ENCODE results near the gene PTPRG.

Gene PTPRG

GRCh38 chr3:61841988-61842387, 280.6 kb downstream of the PTPRG start:
- H3K27ac ChIP-seq, result no peak overlapping the region
- TF ChIP-seq ZFX (IDR thresholded peaks at IDR 0.05) (no peak), CTCF (conservative IDR thresholded peaks at IDR 0.05) (no peak)

DNA sequence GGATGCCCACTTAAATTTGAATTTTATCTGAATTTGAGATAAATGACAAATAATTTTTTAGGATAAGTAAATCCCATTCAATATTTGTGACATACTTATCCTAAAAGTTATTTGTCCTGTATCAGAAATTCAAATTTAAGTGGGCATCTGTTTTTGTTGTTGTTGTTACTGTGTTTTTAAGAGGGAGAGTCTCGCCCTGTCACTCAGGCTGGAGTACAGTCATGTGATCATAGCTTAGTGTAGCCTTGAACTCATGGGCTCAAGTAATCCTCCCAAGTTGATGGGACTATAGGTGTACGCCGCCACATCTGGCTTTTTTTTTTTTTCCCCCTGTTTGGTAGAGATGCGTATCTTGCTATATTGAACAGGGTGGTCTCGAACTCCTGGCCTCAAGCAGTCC, 283.0 kb downstream of the PTPRG start:
- no peak for TF ChIP-seq CTCF (conservative IDR thresholded peaks at IDR 0.05)
- no peak for TF ChIP-seq ZFX (IDR thresholded peaks at IDR 0.05)

GRCh38 chr3:61846488-61846887, 285.1 kb downstream of the PTPRG start:
- TF ChIP-seq CTCF (conservative IDR thresholded peaks at IDR 0.05), result no peak
- no peak for TF ChIP-seq ZFX (IDR thresholded peaks at IDR 0.05)
- no peak overlapping the region for H3K27ac ChIP-seq

More for the DNA sequence above, 283.0 kb downstream of the PTPRG start:
- H3K27ac ChIP-seq, result no peak overlapping the region

DNA sequence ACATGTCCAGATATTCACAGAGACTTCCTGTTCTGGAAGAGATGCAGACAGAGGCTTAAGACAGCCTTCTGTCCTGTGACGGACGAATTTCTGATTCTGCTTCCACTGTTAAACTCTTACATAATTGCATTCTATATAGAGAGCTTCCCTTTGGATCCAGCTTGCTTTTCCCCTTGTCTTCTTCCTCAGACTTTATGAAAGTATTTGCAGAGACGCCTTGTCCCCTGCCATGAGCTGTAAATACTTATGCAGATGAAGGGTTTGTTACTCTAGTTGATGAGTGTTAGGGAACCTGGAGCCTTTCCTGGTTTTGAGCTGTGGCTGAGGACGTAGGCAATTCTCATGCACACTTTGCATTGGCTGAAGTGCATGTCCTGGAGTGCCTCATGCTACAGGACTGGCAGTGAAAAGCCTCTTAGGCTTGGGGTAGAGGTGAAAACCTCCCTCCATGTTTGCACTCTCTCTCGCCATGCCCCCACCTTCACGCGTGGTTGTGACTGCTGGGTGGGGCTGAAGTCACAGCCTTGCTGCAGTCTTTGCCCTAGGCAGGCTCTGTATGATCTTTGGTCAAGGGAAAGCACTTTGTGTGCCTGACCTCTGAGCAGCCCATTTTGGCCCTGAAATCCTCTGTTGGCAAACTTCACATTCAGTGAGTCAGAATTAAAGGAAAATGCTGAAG, 286.6 kb downstream of the PTPRG start:
- TF ChIP-seq CTCF (conservative IDR thresholded peaks at IDR 0.05) (no peak), ZFX (IDR thresholded peaks at IDR 0.05) (no peak)
- H3K27ac ChIP-seq, result no peak overlapping the region

- TF ChIP-seq CTCF (conservative IDR thresholded peaks at IDR 0.05) (no peak), ZFX (IDR thresholded peaks at IDR 0.05) (no peak)
- no peak overlapping the region for H3K27ac ChIP-seq
Observed at GRCh38 chr3:61848885-61849284, 287.5 kb downstream of the PTPRG start.

DNA sequence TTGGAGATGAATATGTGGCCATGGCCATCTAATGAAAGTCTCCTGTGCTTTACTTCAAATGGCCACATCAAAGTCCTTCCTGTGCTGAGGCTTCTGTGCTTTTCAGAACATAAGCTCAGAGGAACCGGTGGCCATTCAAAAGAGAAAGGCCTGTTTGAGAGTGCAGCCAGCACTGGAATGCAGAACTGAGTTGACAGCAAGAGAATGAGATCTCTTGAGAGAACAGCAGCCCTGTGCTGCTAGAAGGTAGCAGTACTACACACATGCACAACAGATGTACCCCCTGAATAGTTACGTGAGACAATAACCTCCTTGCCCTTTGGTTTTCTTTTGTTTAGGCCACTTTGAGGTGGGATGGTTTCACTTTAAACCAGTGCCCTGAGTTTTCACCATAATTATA, 292.5 kb downstream of the PTPRG start:
- no peak overlapping the region for H3K27ac ChIP-seq
- no peak for TF ChIP-seq CTCF (conservative IDR thresholded peaks at IDR 0.05)
- TF ChIP-seq ZFX (IDR thresholded peaks at IDR 0.05), result no peak

GRCh38 chr3:61855211-61855610, 293.8 kb downstream of the PTPRG start:
- no peak for TF ChIP-seq ZFX (IDR thresholded peaks at IDR 0.05)

DNA sequence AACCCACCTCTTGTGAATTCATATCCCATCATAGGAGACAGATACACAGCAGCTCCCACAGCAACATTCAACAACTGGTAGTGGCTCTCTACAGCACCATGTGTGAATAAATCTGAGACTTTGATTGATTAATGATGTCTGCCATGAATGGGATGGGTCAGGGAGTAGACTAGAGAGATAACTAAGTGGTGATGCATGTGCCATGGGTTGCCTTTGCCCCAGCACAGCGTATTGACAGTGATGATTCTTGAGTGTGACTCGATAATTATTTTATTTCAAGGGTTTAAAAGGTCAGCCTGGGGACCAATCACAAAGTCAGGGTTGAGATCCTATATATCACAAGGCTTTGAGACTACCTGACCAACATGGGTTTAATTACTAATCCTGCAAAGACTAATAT, 295.9 kb downstream of the PTPRG start:
- no peak for TF ChIP-seq ZFX (IDR thresholded peaks at IDR 0.05)
- no peak for TF ChIP-seq CTCF (conservative IDR thresholded peaks at IDR 0.05)
- no peak overlapping the region for H3K27ac ChIP-seq

More at GRCh38 chr3:61855211-61855610, 293.8 kb downstream of the PTPRG start:
- H3K27ac ChIP-seq, result no peak overlapping the region
